ENCODE results near the gene GRSF1.
A peak's percentile ranks its signal among the peaks of the same experiment; 100 is the strongest.
"Not testable (repeated sequence)": the region's sequence is repeated elsewhere in the genome, so short reads cannot be mapped to it uniquely, and the experiment has no call there.

The GRSF1 gene

DNA sequence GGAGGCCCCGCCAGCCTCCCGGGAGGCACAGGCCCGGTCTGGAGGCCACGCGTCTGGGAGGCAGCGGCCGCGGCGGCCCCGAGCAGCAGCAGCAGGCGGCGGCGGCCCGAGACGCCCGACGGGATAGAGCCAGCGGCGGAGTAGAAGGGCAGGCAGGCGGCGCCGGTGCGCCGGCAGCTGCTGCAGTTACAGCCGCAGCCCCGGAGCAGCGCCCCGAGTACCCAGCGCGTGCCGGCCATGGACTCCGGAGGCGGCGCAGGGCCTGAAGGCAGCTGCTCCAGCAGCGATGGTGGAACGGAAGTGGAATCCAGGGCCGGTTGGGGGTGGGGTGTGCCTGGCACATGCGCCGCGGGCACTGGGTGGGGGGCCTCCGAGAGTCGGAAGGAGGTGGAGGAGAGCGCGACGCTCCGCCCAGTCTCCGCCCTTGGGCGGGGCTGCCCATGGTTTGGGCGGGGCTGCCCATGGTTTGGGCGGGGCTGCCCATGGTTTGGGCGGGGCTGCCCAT, at the start of gene GRSF1:
TSS of gene GRSF1 (minus strand) at position 302 of the 505 bp plus-strand sequence. CDS start at position 239, 63 bp downstream.
- DNase-seq = peak; percentile 67

DNA sequence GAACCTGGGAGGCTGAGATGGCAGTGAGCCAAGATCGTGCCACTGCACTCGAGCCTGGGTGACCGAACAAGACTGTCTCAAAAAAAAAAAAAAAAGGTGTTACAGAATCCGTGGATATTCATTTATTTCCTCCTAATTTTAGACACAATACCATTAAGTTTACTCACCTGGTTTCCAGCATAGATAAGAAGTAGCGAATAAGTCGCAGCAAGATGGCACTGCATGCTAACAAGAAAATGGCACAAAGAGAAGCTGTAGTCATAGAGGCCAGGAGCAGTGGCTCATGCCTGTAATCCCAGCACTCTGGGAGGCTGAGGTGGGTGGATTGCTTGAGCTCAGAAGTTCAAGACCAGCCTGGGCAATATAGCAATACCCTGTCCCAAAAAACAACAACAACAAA, 45.5 kb upstream of the GRSF1 start:
- no peak for DNase-seq

- no peak for DNase-seq
These were observed 41.0 kb upstream of the GRSF1 start for GRCh38 chr4:70880739-70881138.

DNA sequence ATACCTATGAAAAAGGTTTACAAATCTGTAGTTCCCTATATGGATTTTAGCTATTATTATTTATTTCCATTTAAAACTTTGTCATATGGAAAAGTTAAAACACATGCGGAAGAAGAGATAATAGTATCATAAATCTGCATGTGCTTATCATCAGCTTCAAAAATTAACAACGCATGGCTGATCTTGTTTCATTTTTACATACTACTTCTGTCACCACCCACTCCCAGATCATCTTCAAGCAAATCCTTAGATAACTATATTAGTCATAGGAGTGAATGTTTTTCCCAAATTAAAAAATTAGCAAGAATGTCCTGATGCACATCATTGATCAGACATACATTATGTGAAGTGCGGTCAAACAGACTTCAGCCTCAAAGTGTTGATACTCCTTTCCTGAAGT, 37.9 kb upstream of the GRSF1 start:
- no peak for DNase-seq

DNA sequence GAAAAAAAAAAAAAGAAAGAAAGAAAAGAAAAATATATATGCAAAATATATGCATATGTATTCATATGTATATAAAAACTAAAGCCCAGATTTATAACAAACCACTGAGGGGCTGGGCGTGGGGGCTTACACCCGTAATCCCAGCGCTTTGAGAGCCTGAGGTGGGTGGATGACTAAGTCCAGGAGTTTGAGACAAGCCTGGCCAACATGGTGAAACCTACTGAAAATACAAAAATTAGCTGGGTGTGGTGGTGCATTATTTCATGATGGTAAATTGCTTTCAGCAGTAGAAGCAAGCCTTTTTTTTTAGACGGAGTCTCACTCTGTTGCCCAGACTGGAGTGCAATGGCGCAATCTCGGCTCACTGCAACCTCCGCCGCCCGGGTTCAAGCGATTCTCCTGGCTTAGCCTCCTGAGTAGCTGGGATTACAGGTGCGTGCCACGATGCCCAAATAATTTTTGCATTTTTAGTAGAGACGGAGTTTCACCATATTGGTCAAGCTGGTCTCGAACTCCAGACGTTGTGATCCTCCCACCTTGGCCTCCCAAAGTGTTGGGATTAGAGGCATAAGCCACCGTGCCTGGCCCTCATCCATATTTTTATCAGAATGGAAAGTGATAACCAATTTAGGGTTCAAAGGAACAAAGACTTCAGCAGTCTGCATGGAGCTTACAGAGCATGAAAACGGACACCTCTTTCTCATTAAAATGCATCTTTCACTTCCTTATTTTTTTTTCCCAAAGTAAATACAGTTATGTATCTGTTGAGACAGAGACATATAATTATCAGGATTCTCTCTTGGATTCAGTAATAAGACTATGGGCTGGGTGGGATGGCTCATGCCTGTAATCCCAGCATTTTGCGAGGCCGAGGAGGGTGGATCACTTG, 34.8 kb upstream of the GRSF1 start:
- DNase-seq = no peak

DNA sequence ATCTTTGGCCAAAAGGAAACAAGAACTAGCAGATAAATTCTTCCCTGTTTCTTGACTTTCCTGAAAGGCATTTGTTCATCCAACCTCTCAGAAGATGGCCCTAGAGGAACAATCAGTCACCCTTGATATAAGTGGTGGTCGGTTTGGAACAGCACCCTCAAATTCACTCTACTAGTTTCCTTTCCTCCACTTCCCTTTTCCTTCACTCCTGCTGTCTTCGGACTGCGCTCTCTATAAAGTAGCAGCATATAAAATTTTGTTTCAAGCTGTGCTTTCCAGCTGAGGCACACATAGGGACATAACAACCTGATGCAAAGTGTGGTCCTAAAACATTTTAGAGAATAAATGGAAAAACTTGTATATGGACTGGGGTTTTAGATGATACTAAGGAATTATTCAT, 33.5 kb upstream of the GRSF1 start:
- DNase-seq = no peak

- DNase-seq = no peak
These were observed 29.1 kb upstream of the GRSF1 start for GRCh38 chr4:70868778-70869177.

- no peak for DNase-seq
These were observed 23.6 kb upstream of the GRSF1 start for GRCh38 chr4:70863099-70863790.

GRCh38 chr4:70859066-70859465, 19.4 kb upstream of the GRSF1 start:
- no peak for DNase-seq

DNA sequence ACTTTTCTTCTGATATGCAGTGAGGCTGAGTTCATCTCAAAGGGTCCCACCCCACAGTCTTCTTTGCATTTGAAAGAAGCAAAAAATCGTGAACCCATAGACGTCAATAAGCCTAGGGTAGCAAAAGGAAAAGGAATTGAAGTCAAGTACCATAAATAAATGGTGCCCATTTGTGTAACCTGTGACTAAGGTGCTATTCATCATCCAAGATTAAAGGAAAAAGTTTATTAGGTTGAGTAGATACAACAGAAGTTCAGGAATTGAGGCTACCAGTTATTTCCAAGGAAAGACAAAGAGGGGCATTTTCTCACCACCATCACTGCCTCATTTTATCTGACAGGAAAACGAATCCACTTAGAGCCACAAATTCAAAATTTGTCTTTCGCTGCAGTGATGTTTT, 18.8 kb upstream of the GRSF1 start:
- DNase-seq = no peak

DNA sequence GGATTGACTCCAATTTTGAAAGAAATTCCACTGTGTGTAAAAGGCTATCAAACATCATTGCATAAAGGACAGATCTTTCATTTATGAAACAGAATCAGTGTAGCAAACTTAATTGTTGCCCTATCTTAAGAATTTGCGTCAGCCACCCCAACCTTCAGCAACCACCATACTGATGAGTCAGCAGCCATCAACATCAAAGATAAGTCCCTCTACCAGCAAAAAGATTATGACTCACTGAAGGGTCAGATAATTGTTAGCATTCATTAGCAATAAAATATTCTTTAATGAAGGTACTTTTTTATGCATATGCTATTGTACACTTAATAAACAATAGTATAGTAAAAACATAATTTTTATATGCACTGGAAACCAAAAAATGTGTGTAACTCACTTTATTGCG, 15.8 kb upstream of the GRSF1 start:
- DNase-seq = no peak

DNA sequence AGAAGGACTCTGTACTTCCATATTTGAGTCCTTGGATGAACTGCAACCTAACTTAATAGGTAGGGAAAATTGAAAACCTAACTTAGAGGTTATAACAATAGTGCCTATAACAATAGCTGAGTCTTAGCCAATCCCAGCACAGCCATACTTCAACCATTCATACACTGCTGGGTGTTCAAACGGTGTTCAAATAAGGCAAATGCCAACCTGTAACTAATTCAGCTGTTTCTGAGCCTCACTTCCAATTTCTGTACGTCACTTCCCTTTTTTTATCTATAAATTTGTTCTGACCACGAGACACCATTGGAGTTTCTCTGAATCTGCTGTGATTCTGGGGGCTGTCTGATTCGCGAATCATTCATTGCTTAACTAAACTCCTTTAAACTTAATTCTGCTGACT, 9.6 kb upstream of the GRSF1 start:
- DNase-seq = no peak

DNA sequence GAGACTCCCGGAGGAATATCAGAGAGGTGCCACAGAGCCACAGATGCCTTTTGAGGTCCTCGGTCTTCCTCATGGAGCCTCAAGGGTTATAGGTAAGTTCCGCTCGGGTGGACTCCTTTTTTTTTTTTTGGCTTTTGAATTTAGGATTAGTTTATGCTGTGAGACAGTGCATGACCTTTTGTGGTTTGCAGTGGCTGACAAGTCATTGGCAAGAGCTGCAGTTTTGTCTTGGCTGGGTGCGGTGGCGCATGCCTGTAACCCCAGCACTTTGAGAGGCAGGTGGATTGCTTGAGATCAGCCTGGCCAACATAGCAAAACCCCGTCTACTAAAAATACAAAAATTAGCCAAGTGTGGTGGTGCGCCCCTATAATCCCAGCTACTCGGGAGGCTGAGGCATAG, 4.5 kb upstream of the GRSF1 start:
- DNase-seq = no peak

DNA sequence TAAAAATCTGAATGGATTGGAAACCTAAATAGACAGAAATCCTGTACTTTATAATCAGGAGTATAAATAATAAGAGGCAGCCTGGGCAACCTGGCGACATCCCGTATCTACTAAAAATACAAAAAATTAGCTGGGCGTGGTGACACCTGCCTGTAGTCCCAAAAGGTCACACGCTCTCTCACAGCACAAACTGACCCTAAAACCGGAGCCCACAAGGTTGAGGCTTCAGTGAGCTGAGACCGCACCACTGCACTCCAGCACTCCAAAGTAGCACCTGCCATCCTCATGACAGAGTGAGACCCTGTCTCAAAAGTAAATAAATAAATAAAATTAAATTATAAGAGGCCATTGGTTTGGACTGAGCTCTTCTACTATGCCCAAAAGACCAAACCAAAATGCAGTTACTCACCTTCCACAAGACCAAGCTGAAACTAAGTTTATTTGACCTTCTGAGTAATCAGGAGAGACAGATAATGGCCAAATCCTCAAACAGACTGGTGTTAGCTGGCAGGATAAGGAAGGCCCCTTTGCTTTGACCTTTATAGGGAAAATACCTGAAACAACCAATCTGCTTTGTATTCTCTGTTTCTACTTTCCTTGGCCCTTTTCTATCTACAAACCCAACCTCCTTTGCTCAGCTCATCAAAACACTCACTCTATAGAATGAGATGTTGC, 3.2 kb upstream of the GRSF1 start:
- DNase-seq = no peak

GRCh38 chr4:70841951-70842350, 2.3 kb upstream of the GRSF1 start:
- no peak for DNase-seq

- DNase-seq = no peak
These were observed 1.5 kb upstream of the GRSF1 start for GRCh38 chr4:70841211-70841610.

GRCh38 chr4:70840631-70841030, 941 bp upstream of the GRSF1 start:
- not testable (repeated sequence) for DNase-seq

DNA sequence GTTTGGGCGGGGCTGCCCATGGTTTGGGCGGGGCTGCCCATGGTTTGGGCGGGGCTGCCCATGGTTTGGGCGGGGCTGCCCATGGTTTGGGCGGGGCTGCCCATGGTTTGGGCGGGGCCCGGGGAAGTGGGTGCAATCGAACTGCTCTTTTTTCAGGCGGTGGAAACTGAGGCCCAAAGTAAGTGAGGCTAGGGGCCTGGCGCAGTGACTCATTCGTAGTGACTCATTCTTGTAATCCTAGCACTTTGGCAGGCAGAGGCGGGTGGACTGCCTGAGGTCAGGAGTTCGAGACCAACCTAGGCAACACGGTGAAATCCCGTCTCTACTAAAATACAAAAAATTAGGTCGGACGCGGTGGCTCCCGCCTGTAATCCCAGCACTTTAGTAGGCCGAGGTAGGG, 447 bp upstream of the GRSF1 start:
- not testable (repeated sequence) for DNase-seq

- DNase-seq = peak; percentile 11
These were observed 763 bp downstream of the GRSF1 start for GRCh38 chr4:70838666-70839588.

- DNase-seq = no peak
These were observed 1.5 kb downstream of the GRSF1 start for GRCh38 chr4:70838204-70838603.

DNA sequence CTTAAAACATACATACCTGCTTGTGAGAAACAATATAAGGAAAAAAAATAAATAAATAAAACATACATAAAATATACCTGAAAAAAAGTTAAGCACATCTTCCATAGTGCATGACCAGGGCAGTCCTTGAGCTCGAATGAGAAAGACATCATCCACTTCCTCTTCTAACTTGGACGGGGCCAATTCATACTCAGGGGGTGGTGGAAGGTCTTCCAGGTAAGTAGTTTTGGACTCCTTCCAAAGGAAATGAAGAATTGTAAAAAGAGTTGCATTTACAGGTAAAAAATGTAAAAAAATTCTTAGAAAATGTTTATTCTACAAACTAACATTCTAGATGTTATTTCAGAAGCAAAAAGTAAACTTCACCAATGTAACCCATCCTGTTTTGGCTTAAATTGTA, 3.6 kb downstream of the GRSF1 start:
- no peak for DNase-seq

DNA sequence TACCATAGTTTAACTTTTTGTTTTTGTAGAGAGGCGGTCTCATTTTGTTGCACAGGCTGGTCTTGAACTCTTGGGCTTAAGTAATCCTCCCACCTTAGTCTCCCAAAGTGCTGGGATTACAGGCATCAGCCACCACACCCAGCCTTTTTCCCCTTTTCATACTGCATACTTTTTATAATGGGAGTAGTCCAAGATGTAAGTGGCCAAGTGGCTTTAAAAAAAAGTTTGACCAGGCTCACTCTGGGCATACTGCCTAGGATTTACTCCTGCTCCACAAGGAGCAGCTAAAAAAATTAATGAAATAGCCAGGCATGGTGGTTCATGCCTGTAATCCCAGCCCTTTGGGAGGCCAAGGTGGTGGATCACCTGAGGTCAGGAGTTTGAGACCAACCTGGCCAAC, 6.0 kb downstream of the GRSF1 start:
- DNase-seq = no peak
